WTC11 (cell line): ENCODE measurements around the gene SYNDIG1. TPM values are rescaled to one million over a fixed set of nuclear protein-coding genes. Genes with fewer than 3 reads are reported as not detected.

Experiments
- ATAC-seq: fragments of 200-7000 bp; cut with Tn5 transposase; 2 replicates; pipeline ENCODE4 v1.10.0; 2021; ENCODE audit warnings: mild to moderate bottlenecking, moderate library complexity
- CTCF ChIA-PET: fragments of 300-600 bp; sonication (Branson Sonifier 250); formaldehyde crosslinking; loops from one replicate; lab custom pipeline; 2021; ENCODE audit warnings: antibody characterized with exemption; lab: Charles Lee
- POLR2A ChIA-PET: fragments of 350-600 bp; sonication (Branson Sonifier 250); formaldehyde crosslinking; loops from one replicate; lab custom pipeline; 2021; ENCODE audit warnings: antibody characterized with exemption; lab: Charles Lee
- DNase-seq: peaks from one replicate; pipeline ENCODE4 v3.0.0; 2021; ENCODE audit warnings: low spot score
- H3K27ac Mint-ChIP-seq: 2 replicates; pipeline ENCODE4 v1.8.0; 2021; ENCODE audit warnings: mixed read lengths
- H3K27me3 Mint-ChIP-seq: 2 replicates; pipeline ENCODE4 v1.8.0; 2021; ENCODE audit warnings: low read depth, mild to moderate bottlenecking, moderate library complexity, mixed read lengths
- H3K36me3 Mint-ChIP-seq: 2 replicates; pipeline ENCODE4 v1.8.0; 2021; ENCODE audit warnings: mixed read lengths
- H3K4me1 Mint-ChIP-seq: 2 replicates; pipeline ENCODE4 v1.8.0; 2022; ENCODE audit warnings: mixed read lengths
- H3K4me3 Mint-ChIP-seq: 2 replicates; pipeline ENCODE4 v1.8.0; 2021; ENCODE audit warnings: mild to moderate bottlenecking, moderate library complexity, mixed read lengths
- H3K9me3 Mint-ChIP-seq: 2 replicates; pipeline ENCODE4 v1.8.0; 2021; ENCODE audit warnings: mixed read lengths
- CREB1 ChIP-seq: sonication (generic); formaldehyde crosslinking; IDR thresholded peaks from 2 replicates; pipeline ENCODE4 v1.8.0; 2023; ENCODE audit warnings: mild to moderate bottlenecking, missing genetic modification reagents
- HMGA2 ChIP-seq: fragments of 250-450 bp; sonication (Bioruptor Pico); IDR thresholded peaks from 2 replicates; pipeline ENCODE4 v1.4.0; 2021; ENCODE audit warnings: mild to moderate bottlenecking, moderate library complexity
- JUN ChIP-seq: sonication (generic); formaldehyde crosslinking; IDR thresholded peaks from 2 replicates; pipeline ENCODE4 v1.8.0; 2023; ENCODE audit warnings: mild to moderate bottlenecking, missing genetic modification reagents
- MYBL2 ChIP-seq: sonication (generic); formaldehyde crosslinking; IDR thresholded peaks from 2 replicates; pipeline ENCODE4 v1.8.1; 2023; ENCODE audit warnings: mild to moderate bottlenecking, moderate library complexity, missing genetic modification reagents
- NFATC4 ChIP-seq: fragments of 250-450 bp; sonication (Bioruptor Pico); IDR thresholded peaks from 2 replicates; pipeline ENCODE4 v1.9.0; 2021; ENCODE audit warnings: mild to moderate bottlenecking
- RORB ChIP-seq: fragments of 250-450 bp; sonication (Bioruptor Pico); IDR thresholded peaks from 2 replicates; pipeline ENCODE4 v1.9.0; 2021; ENCODE audit warnings: mild to moderate bottlenecking
- ZNF317 ChIP-seq: sonication (generic); formaldehyde crosslinking; IDR thresholded peaks from 2 replicates; pipeline ENCODE4 v1.8.1; 2023; ENCODE audit warnings: low read depth, mild to moderate bottlenecking, moderate library complexity, missing genetic modification reagents, borderline replicate concordance
- total RNA-seq: library from RNA; stranded (reverse); gene quantifications from 3 replicates; pipeline ENCODE4 v1.2.3, GENCODE V29; 2021
- TF ChIP-seq, protein P1 (sequence below): fragments of 250-450 bp; sonication (Bioruptor Pico); conservative IDR thresholded peaks from 2 replicates; pipeline ENCODE4 v1.9.0; 2021; ENCODE audit warnings: mild to moderate bottlenecking
- TF ChIP-seq, protein P2 (sequence below): sonication (generic); formaldehyde crosslinking; IDR thresholded peaks from 2 replicates; pipeline ENCODE4 v1.8.0; 2022; ENCODE audit warnings: missing genetic modification reagents
- TF ChIP-seq, protein P3 (sequence below): sonication (generic); formaldehyde crosslinking; IDR thresholded peaks from 2 replicates; pipeline ENCODE4 v1.8.1; 2023; ENCODE audit warnings: mild to moderate bottlenecking, missing genetic modification reagents, borderline replicate concordance
- TF ChIP-seq, protein P4 (sequence below): sonication (generic); formaldehyde crosslinking; IDR thresholded peaks from 2 replicates; pipeline ENCODE4 v1.8.0; 2022; ENCODE audit warnings: mild to moderate bottlenecking, missing genetic modification reagents

The SYNDIG1 gene
- total RNA-seq, 1 experiment from 2014 or later: 6.4 TPM

DNA sequence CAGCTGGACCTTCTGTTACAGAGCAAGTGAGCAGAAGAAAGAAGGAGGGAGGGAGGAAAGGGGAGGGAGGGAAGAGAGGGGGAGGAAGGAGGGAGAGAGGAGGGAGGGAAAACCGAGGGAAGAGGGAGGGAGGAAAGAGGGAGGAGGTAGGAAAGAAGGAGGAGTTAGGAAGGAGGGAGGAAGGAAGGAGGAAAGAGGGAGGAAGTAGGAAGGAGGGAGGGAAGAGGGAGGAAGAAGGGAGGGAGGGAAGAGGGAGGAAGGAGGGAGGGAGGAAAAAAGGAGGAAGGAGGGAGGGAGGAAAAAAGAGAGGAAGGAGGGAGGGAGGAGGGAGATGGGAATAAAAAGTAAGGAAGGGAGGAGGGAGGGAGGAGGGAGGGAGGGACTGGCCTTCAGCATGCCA, 191.8 kb downstream of the SYNDIG1 start:
- ChIA-PET POLR2A (no interaction called here), CTCF (no interaction called here)
- no peak overlapping the region for H3K4me3 Mint-ChIP-seq
- H3K4me1 Mint-ChIP-seq: no peaks in the 10 kb centered on the region
- H3K27me3 Mint-ChIP-seq: no peaks in the 10 kb centered on the region
- H3K36me3 Mint-ChIP-seq: 0 out of 2 replicates have a peak, but pooled peaks cover 4% of the 10 kb centered on the region
- no peak overlapping the region for H3K27ac Mint-ChIP-seq
- no peak for TF ChIP-seq CREB1
- TF ChIP-seq, protein P1, sequence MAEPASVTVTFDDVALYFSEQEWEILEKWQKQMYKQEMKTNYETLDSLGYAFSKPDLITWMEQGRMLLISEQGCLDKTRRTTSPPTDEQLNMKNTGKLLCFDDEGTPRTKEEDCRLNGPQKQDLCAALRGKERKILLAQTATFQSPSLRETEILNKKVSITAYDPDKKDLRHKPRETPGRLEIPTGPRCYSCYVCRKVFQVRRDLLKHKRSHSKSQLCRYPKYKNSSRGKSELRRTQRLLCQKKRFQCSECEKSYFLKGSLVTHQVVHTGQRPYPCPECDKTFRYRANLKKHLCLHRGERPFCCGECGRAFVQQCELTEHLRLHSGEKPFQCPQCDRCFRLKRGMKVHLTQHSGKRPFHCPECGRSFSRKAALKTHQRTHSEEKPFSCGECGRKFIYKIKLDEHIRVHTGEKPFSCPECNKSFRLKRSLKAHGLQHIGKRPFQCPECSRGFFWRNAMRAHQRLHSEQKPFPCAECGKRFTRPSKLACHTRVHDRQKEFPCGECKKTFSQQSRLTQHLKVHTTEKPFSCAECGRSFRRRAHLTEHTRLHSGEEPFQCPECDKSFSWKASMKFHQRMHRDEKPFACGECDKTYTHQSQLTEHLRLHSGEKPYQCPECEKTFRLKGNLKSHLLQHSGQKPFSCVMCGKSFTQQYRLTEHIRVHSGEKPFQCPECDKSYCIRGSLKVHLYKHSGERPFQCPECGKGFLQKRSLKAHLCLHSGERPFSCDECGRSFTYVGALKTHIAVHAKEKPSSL (CRISPR knock-in tag): no peak
- TF ChIP-seq, protein P2, sequence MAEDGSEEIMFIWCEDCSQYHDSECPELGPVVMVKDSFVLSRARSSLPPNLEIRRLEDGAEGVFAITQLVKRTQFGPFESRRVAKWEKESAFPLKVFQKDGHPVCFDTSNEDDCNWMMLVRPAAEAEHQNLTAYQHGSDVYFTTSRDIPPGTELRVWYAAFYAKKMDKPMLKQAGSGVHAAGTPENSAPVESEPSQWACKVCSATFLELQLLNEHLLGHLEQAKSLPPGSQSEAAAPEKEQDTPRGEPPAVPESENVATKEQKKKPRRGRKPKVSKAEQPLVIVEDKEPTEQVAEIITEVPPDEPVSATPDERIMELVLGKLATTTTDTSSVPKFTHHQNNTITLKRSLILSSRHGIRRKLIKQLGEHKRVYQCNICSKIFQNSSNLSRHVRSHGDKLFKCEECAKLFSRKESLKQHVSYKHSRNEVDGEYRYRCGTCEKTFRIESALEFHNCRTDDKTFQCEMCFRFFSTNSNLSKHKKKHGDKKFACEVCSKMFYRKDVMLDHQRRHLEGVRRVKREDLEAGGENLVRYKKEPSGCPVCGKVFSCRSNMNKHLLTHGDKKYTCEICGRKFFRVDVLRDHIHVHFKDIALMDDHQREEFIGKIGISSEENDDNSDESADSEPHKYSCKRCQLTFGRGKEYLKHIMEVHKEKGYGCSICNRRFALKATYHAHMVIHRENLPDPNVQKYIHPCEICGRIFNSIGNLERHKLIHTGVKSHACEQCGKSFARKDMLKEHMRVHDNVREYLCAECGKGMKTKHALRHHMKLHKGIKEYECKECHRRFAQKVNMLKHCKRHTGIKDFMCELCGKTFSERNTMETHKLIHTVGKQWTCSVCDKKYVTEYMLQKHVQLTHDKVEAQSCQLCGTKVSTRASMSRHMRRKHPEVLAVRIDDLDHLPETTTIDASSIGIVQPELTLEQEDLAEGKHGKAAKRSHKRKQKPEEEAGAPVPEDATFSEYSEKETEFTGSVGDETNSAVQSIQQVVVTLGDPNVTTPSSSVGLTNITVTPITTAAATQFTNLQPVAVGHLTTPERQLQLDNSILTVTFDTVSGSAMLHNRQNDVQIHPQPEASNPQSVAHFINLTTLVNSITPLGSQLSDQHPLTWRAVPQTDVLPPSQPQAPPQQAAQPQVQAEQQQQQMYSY (CRISPR knock-in tag): no peak
- DNase-seq: no peak
- no peak for ATAC-seq
- H3K9me3 Mint-ChIP-seq: peaks cover 6% of the 10 kb centered on the region; the same call in 1 of the 2 replicates

DNA sequence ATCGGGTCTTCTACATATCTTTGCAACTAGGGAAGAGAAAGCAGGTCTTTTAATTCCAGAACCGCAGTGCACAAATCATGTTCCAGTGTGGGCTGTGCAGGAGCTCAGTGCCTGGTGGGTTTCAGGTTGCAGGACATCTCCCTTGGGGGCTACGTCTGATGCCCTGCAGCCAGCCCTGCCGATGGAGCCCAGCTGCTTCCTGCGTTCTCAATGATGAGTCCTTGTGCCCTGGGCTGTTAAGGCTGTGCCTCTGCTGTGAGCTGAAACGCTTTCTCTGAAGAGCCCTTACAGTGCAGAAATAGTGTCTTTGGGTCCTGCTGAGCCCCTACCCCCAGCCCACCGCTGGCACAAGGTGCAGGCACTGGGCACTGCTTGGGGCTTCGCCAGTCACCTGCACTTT, 192.9 kb downstream of the SYNDIG1 start:
- ATAC-seq (no peak), DNase-seq (no peak)
- Mint-ChIP-seq H3K27ac (no peak overlapping the region), H3K9me3 (peaks cover 6% of the 10 kb centered on the region; the same call in 1 of the 2 replicates), H3K27me3 (no peaks in the 10 kb centered on the region), H3K36me3 (0 out of 2 replicates have a peak, but pooled peaks cover 4% of the 10 kb centered on the region), H3K4me1 (no peaks in the 10 kb centered on the region), H3K4me3 (no peak overlapping the region)
- CTCF ChIA-PET: no interaction called here
- POLR2A ChIA-PET: no interaction called here
- TF ChIP-seq MYBL2 (CRISPR knock-in tag) (no peak), ZNF317 (CRISPR knock-in tag) (no peak), JUN (CRISPR knock-in tag) (no peak), RORB (no peak), HMGA2 (no peak), NFATC4 (no peak)
- TF ChIP-seq, protein P3, sequence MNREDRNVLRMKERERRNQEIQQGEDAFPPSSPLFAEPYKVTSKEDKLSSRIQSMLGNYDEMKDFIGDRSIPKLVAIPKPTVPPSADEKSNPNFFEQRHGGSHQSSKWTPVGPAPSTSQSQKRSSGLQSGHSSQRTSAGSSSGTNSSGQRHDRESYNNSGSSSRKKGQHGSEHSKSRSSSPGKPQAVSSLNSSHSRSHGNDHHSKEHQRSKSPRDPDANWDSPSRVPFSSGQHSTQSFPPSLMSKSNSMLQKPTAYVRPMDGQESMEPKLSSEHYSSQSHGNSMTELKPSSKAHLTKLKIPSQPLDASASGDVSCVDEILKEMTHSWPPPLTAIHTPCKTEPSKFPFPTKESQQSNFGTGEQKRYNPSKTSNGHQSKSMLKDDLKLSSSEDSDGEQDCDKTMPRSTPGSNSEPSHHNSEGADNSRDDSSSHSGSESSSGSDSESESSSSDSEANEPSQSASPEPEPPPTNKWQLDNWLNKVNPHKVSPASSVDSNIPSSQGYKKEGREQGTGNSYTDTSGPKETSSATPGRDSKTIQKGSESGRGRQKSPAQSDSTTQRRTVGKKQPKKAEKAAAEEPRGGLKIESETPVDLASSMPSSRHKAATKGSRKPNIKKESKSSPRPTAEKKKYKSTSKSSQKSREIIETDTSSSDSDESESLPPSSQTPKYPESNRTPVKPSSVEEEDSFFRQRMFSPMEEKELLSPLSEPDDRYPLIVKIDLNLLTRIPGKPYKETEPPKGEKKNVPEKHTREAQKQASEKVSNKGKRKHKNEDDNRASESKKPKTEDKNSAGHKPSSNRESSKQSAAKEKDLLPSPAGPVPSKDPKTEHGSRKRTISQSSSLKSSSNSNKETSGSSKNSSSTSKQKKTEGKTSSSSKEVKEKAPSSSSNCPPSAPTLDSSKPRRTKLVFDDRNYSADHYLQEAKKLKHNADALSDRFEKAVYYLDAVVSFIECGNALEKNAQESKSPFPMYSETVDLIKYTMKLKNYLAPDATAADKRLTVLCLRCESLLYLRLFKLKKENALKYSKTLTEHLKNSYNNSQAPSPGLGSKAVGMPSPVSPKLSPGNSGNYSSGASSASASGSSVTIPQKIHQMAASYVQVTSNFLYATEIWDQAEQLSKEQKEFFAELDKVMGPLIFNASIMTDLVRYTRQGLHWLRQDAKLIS: no peak
- TF ChIP-seq, protein P4, sequence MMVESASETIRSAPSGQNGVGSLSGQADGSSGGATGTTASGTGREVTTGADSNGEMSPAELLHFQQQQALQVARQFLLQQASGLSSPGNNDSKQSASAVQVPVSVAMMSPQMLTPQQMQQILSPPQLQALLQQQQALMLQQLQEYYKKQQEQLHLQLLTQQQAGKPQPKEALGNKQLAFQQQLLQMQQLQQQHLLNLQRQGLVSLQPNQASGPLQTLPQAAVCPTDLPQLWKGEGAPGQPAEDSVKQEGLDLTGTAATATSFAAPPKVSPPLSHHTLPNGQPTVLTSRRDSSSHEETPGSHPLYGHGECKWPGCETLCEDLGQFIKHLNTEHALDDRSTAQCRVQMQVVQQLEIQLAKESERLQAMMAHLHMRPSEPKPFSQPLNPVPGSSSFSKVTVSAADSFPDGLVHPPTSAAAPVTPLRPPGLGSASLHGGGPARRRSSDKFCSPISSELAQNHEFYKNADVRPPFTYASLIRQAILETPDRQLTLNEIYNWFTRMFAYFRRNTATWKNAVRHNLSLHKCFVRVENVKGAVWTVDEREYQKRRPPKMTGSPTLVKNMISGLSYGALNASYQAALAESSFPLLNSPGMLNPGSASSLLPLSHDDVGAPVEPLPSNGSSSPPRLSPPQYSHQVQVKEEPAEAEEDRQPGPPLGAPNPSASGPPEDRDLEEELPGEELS: no peak
